SK-N-SH (cell line): ENCODE measurements around the gene SLC25A26. TPM values are rescaled to one million over a fixed set of nuclear protein-coding genes. Genes with fewer than 3 reads are reported as not detected.

Source experiments
- CTCF ChIA-PET: fragments of 300-600, 350-600 bp; formaldehyde crosslinking; extraction: SDS; loops from one replicate; lab custom pipeline; 2021; lab: Yijun Ruan, JAX
- POLR2A ChIA-PET: fragments of 350-600 bp; sonication (Branson Sonifier 250); formaldehyde crosslinking; extraction: SDS; loops from one replicate; lab custom pipeline; 2020; ENCODE audit warnings: antibody characterized with exemption, inconsistent platforms; lab: Yijun Ruan, JAX
- DNase-seq: peaks from one replicate; pipeline ENCODE4 v3.0.0; 2012
- H2AFZ ChIP-seq: fragments of 200-600 bp; sonication (generic); 2 replicates; pipeline ENCODE4 v1.8.1; 2016; ENCODE audit warnings: antibody characterized with exemption, mild to moderate bottlenecking, low read depth
- H3F3A ChIP-seq: fragments of 200-600 bp; sonication (generic); replicated peaks from 2 replicates; pipeline ENCODE3; 2016; ENCODE audit warnings: antibody characterized with exemption, mild to moderate bottlenecking; ENCODE audit not compliant: insufficient read depth
- H3K27ac ChIP-seq, 2 experiments: fragments of 200-500 bp in 1 of 2; fragments of 200-600 bp in 1 of 2; sonication (Bioruptor generic) in 1 of 2; sonication (generic), shearing (Covaris generic) in 1 of 2; 2 replicates each; pipeline versions ENCODE4 v1.5.1 to v1.6.1; 2014 to 2016; ENCODE audit warnings: low read depth in 2 of 2, inconsistent platforms in 1 of 2, low read length in 1 of 2, mild to moderate bottlenecking in 1 of 2, mixed read lengths in 1 of 2
- H3K27me3 ChIP-seq: fragments of 200-600 bp; sonication (generic), shearing (Covaris generic); 2 replicates; pipeline ENCODE4 v1.6.1; 2016; ENCODE audit warnings: mixed run types; ENCODE audit not compliant: insufficient read depth
- H3K36me3 ChIP-seq, 2 experiments: fragments of 200-500 bp in 1 of 2; fragments of 200-600 bp in 1 of 2; sonication (Bioruptor generic) in 1 of 2; sonication (generic) in 1 of 2; replicated peaks in 1 of 2; 2 replicates each; pipeline versions ENCODE3 to v1.5.1; 2014 to 2016; ENCODE audit warnings: low read length in 1 of 2, mild to moderate bottlenecking in 1 of 2; ENCODE audit not compliant: insufficient read depth in 2 of 2, control insufficient read depth in 1 of 2
- H3K4me1 ChIP-seq, 2 experiments: fragments of 200-500 bp in 1 of 2; fragments of 200-600 bp in 1 of 2; sonication (Bioruptor generic) in 1 of 2; sonication (generic), shearing (Covaris generic) in 1 of 2; 2 replicates each; pipeline versions ENCODE4 v1.5.1 to v1.6.1; 2014 to 2016; ENCODE audit warnings: low read depth in 1 of 2, low read length in 1 of 2, mixed run types in 1 of 2; ENCODE audit not compliant: insufficient read depth in 2 of 2, control insufficient read depth in 1 of 2
- H3K4me2 ChIP-seq: fragments of 200-600 bp; sonication (generic), shearing (Covaris generic); 2 replicates; pipeline ENCODE4 v1.6.1; 2017; ENCODE audit warnings: mixed run types
- H3K4me3 ChIP-seq, 2 experiments: fragments of 200-500 bp in 1 of 2; fragments of 200-600 bp in 1 of 2; sonication (Bioruptor generic) in 1 of 2; sonication (generic), shearing (Covaris generic) in 1 of 2; 2 replicates each; pipeline versions ENCODE4 v1.5.1 to v1.8.1; 2014 to 2016; ENCODE audit warnings: low read depth in 2 of 2, inconsistent platforms in 1 of 2, low read length in 1 of 2, mild to moderate bottlenecking in 1 of 2, mixed read lengths in 1 of 2, moderate library complexity in 1 of 2
- H3K79me2 ChIP-seq: fragments of 200-600 bp; sonication (generic); 2 replicates; pipeline ENCODE4 v1.8.1; 2017; ENCODE audit warnings: mild to moderate bottlenecking; ENCODE audit not compliant: insufficient read depth
- H3K9ac ChIP-seq: fragments of 200-600 bp; sonication (generic); 2 replicates; pipeline ENCODE4 v1.6.1; 2017; ENCODE audit warnings: mixed run types
- H3K9me2 ChIP-seq: fragments of 200-600 bp; sonication (generic); 2 replicates; pipeline ENCODE4 v1.6.1; 2017; ENCODE audit warnings: mixed run types
- H3K9me3 ChIP-seq: fragments of 200-600 bp; sonication (generic); 2 replicates; pipeline ENCODE4 v1.6.1; 2017; ENCODE audit warnings: mixed run types, mild to moderate bottlenecking, moderate library complexity
- H4K20me1 ChIP-seq: fragments of 200-600 bp; sonication (generic); 2 replicates; pipeline ENCODE4 v1.6.1; 2017; ENCODE audit warnings: mild to moderate bottlenecking, mixed run types; ENCODE audit not compliant: insufficient read depth
- EP300 ChIP-seq, 2 experiments: IDR thresholded peaks; 2 replicates each; pipeline versions ENCODE4 v1.4.0 to v1.6.1; 2012; ENCODE audit warnings: borderline replicate concordance in 1 of 2, low read depth in 1 of 2, low read length in 1 of 2
- EZH2phosphoT487 ChIP-seq: fragments of 200-600 bp; sonication (generic); IDR thresholded peaks from 2 replicates; pipeline ENCODE4 v1.6.1; 2017; ENCODE audit warnings: low read depth, mixed run types, mild to moderate bottlenecking, antibody characterized with exemption, moderate library complexity, borderline replicate concordance
- FOXJ3 ChIP-seq: sonication (generic); formaldehyde crosslinking; IDR thresholded peaks from 2 replicates; pipeline ENCODE4 v1.5.1; 2020; ENCODE audit warnings: mild to moderate bottlenecking, missing genetic modification reagents
- FOXM1 ChIP-seq: IDR thresholded peaks from 2 replicates; pipeline ENCODE4 v1.4.0; 2012; ENCODE audit warnings: low read depth, mild to moderate bottlenecking
- JUND ChIP-seq: IDR thresholded peaks from 2 replicates; pipeline ENCODE4 v1.4.0; 2012
- MXI1 ChIP-seq: IDR thresholded peaks from 2 replicates; pipeline ENCODE4 v1.6.1; 2012; ENCODE audit warnings: mild to moderate bottlenecking, low read depth, low read length, improper control_type of control experiment
- POLR2AphosphoS5 ChIP-seq: IDR thresholded peaks from 2 replicates; pipeline ENCODE4 v1.6.1; 2012; ENCODE audit warnings: low read depth, low read length
- RFX5 ChIP-seq: IDR thresholded peaks from 2 replicates; pipeline ENCODE4 v1.6.1; 2012; ENCODE audit warnings: mild to moderate bottlenecking, improper control_type of control experiment, low read length
- SIN3A ChIP-seq: IDR thresholded peaks from 2 replicates; pipeline ENCODE4 v1.6.1; 2012; ENCODE audit warnings: low read depth, mild to moderate bottlenecking, low read length, moderate library complexity, borderline replicate concordance
- TEAD4 ChIP-seq: IDR thresholded peaks from 2 replicates; pipeline ENCODE4 v1.4.0; 2012; ENCODE audit warnings: mild to moderate bottlenecking, borderline replicate concordance; ENCODE audit not compliant: insufficient read depth
- WGBS: methylation state at CpG from one replicate; pipeline ENCODE4 v1.1.6; 2017; ENCODE audit warnings: low lambda C conversion rate; 5-methylcytosine and 5-hydroxymethylcytosine counted together
- polyA plus RNA-seq, 3 experiments: library from polyadenylated mRNA; depleted of rRNA; stranded (reverse); fragments of >200 nt; gene quantifications; 2 replicates each; pipeline ENCODE4 v1.2.3, GENCODE V29; 2012
- TF ChIP-seq, protein P1 (sequence below): IDR thresholded peaks from 2 replicates; pipeline ENCODE4 v1.4.0; 2012; ENCODE audit warnings: low read depth, borderline replicate concordance
- TF ChIP-seq, protein P2 (sequence below): fragments of 150-350 bp; IDR thresholded peaks from 2 replicates; pipeline ENCODE4 v1.6.1; 2016; ENCODE audit warnings: mild to moderate bottlenecking, low read depth, low read length

Gene SLC25A26
- polyA plus RNA-seq, 1 of the 3 experiments (the other 2 are of a cell fraction) = 31.8 TPM

DNA sequence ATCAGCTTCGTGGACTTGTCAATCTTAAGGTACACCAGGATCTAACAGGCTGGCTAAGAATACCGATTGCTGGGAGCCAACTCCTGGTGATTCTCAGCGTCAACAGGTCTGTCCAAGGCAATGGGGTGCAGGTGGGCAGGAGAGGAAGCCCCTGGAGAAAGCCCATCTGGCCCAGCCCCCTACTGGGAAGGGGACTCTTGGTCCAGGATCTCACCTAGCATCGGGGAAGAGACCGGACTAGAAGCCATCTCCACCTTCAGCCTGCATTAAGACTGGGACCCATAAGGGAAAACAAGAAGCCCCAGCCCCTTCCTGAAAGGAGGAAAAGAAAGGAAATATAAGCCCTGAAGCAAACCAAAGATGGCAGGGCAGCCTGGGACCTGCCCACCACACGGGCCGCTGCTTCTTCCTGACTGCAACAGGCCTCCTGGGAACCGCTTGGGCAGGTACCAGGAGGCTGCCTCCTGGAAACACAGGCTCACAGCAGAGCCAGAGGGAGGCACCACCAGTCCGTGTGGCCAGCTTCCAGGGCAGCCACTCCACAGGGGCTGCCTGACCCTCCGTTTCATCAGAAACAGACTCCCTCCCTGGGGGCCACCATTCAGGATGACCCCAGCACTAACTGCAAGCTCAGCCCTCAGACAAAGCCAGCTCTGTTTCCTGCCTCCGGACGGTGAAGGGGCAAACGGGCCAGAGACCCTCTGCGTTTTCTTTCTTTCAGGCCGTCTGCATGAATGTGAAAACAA is 179.8 kb downstream of the SLC25A26 start:
- Histone ChIP-seq H2AFZ (no peak overlapping the region), H3K79me2 (no peaks in the 10 kb centered on the region), H3K9me3 (no peaks in the 10 kb centered on the region), H3K4me2 (no peak overlapping the region), H3K4me1 (peaks cover 1 to 13% of the 10 kb centered on the region in 2 experiments; a peak in 2 of 4 replicates), H3K9ac (no peak overlapping the region), H3K27me3 (no peaks in the 10 kb centered on the region), H3K4me3 (no peak overlapping the region), H3F3A (no peaks in the 10 kb centered on the region), H4K20me1 (no peaks in the 10 kb centered on the region), H3K27ac (no peak overlapping the region), H3K36me3 (no peaks in the 10 kb centered on the region), H3K9me2 (no peaks in the 10 kb centered on the region)
- POLR2A ChIA-PET = no interaction called here
- TF ChIP-seq EP300 (IDR thresholded peaks at IDR 0.05; ENCODE audit: borderline replicate concordance in 1 of 2, low read depth in 1 of 2, low read length in 1 of 2) (no peak), MXI1 (no peak), FOXJ3 (no peak), POLR2AphosphoS5 (no peak)
- 86% methylated on average over 14 of the region's 15 CpGs for WGBS
- DNase-seq = no peak
- CTCF ChIA-PET = interaction anchor here (1.0 to 1.9 kb wide), 5 partner anchors 10 to 421 kb away, joined by 3 to 8 read pairs (median 6); no protein-coding TSS in a partner anchor

DNA sequence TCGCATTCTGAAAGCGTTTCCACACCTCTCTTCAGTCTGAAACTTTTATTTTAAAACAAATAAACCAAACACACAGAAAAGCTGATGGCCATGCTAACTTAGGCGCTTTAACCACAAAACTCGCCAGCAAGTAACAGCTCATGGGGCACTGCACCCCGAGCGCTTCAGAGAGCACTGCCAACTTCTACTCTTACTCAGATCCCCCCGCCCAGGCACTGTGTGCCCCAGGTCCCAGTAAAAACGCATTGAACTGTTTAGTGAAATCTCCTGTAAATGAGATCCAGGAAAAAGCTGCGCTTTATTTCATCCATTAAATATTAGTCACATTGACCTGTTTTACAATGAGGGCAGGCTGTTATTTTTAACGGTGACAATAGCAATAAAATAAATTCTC is 180.4 kb downstream of the SLC25A26 start:
- no peaks in the 10 kb centered on the region for H3K36me3 ChIP-seq
- H3K4me3 ChIP-seq = no peak overlapping the region
- H3K4me2 ChIP-seq = no peak overlapping the region
- no peaks in the 10 kb centered on the region for H3K79me2 ChIP-seq
- no peak overlapping the region for H2AFZ ChIP-seq
- H3F3A ChIP-seq = no peaks in the 10 kb centered on the region
- CTCF ChIA-PET = interaction anchor here (0.7 to 1.4 kb wide), 6 partner anchors 8 to 421 kb away, joined by 3 to 6 read pairs (median 3); no protein-coding TSS in a partner anchor
- no peaks in the 10 kb centered on the region for H3K27me3 ChIP-seq
- no peak overlapping the region for H3K27ac ChIP-seq
- DNase-seq = no peak
- POLR2A ChIA-PET = no interaction called here
- no peak for TF ChIP-seq JUND
- no peak for TF ChIP-seq RFX5
- no peak for TF ChIP-seq FOXM1
- no peak for TF ChIP-seq EZH2phosphoT487
- TF ChIP-seq, protein P1, sequence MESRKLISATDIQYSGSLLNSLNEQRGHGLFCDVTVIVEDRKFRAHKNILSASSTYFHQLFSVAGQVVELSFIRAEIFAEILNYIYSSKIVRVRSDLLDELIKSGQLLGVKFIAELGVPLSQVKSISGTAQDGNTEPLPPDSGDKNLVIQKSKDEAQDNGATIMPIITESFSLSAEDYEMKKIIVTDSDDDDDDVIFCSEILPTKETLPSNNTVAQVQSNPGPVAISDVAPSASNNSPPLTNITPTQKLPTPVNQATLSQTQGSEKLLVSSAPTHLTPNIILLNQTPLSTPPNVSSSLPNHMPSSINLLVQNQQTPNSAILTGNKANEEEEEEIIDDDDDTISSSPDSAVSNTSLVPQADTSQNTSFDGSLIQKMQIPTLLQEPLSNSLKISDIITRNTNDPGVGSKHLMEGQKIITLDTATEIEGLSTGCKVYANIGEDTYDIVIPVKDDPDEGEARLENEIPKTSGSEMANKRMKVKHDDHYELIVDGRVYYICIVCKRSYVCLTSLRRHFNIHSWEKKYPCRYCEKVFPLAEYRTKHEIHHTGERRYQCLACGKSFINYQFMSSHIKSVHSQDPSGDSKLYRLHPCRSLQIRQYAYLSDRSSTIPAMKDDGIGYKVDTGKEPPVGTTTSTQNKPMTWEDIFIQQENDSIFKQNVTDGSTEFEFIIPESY = no peak
- TF ChIP-seq SIN3A = no peak
- TF ChIP-seq, protein P2, sequence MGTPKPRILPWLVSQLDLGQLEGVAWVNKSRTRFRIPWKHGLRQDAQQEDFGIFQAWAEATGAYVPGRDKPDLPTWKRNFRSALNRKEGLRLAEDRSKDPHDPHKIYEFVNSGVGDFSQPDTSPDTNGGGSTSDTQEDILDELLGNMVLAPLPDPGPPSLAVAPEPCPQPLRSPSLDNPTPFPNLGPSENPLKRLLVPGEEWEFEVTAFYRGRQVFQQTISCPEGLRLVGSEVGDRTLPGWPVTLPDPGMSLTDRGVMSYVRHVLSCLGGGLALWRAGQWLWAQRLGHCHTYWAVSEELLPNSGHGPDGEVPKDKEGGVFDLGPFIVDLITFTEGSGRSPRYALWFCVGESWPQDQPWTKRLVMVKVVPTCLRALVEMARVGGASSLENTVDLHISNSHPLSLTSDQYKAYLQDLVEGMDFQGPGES = no peak
- no peak for TF ChIP-seq TEAD4
- TF ChIP-seq FOXJ3 = no peak
- TF ChIP-seq EP300 (IDR thresholded peaks at IDR 0.05; ENCODE audit: borderline replicate concordance in 1 of 2, low read depth in 1 of 2, low read length in 1 of 2) = no peak
- no peaks in the 10 kb centered on the region for H3K9me2 ChIP-seq
- H3K9me3 ChIP-seq = no peaks in the 10 kb centered on the region
- peaks cover 5 to 13% of the 10 kb centered on the region in 2 experiments; a peak in 2 of 4 replicates for H3K4me1 ChIP-seq
- WGBS = 78% methylated on average over 10 of the region's 10 CpGs
- H3K9ac ChIP-seq = no peak overlapping the region
- H4K20me1 ChIP-seq = no peaks in the 10 kb centered on the region
